Left cardiac atrium (tissue), 4 donors: ENCODE measurements around the gene RAB27A. TPM values are rescaled to one million over a fixed set of nuclear protein-coding genes. Genes with fewer than 3 reads are reported as not detected.
"Not testable (repeated sequence)": the region's sequence is repeated elsewhere in the genome, so short reads cannot be mapped to it uniquely, and the experiment has no call there.

Experiments used
- ATAC-seq, 2 donors: fragments of 200-7000 bp; cut with Tn5 transposase; one replicate each; pipeline ENCODE4 v1.9.1; 2020; ENCODE audit warnings: mild to moderate bottlenecking in 2 of 2, moderate library complexity in 2 of 2
- DNase-seq: peaks from one replicate; pipeline ENCODE4 v3.0.0-alpha.2; 2020
- intact Hi-C, 2 donors: fragments of 100-400 bp; cut with DNase I; formaldehyde crosslinking; loops; one replicate each; pipeline versions ENCODE4 v1.14.1 to v1.15.1; 2022 to 2023
- total RNA-seq, 2 donors: library from RNA; stranded (reverse); fragmentation: NEBNext Ultra II Directional; extraction: Animal tissue kit (Norgen Biotek cat#: 25700); gene quantifications; one replicate each; pipeline ENCODE4 v1.2.1, GENCODE V29; 2021
- donor health status: DM: no; HTN: yes; CAD: no.
- donor health status: DM: no; HTN: yes; CAD: no; lungs with severe emphysema.
- donor health status: DM: yes; HTN: yes; CAD: no.
- donor health status: Dilated cardiomyopathy.

Gene RAB27A
- total RNA-seq, 2 donors from 2014 or later = 9.9 to 17.7 TPM

DNA sequence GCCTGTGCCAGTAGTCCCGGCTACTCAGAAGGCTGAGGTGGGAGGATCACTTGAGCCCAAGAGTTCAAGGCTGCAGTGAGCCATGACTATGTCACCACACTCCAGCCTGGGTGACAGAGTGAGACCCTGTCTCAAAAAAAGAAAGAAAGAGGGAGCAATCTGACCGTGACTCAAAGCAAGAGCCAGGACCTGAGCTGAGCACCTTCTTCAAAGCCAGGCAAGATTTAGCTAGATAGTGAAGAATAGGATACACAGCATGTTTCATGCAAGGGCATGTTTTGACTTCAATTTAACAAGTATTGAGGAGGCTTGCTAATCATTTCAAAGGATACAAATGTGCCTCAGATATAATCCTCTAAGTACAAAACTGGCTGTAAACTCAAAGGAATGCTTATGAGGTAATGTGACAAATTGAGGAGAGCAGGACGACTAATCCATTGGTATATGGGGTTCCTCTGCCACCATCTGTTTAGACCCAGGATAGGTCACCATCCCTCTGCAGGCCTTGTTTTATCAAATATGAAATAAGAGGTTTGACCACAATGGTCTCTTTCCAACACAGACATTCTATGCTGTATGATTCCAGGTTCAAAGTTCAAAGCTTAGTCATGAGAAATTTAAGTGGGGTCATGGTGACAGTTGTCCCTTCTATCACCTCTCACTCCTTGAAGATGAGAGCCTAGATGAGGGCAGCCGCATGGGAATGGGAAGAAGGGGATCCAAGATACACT is 33.2 kb downstream of the RAB27A start:
- DNase-seq = no peak
- intact Hi-C loops = no loop called here
- no peak for ATAC-seq

DNA sequence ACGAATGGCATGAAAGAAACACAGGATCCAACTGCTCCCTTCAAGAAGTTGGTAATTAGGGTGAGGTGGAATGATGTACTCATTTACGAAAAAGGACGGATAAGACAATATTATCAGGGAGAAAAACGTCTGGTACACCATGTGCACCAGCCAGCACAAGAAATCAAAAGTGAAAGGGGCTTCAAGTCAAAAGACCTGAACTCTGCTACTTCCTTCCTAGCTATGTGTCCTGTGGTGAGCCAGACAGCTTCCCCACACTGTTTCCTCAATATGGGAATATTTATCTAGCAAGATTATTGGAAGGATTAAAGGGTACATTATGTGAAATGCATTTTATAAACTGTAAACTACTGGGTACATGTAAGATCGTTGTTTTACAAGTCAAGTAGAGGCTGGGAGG is 33.9 kb downstream of the RAB27A start:
- ATAC-seq (no peak), DNase-seq (no peak)
- intact Hi-C loops = no loop called here

DNA sequence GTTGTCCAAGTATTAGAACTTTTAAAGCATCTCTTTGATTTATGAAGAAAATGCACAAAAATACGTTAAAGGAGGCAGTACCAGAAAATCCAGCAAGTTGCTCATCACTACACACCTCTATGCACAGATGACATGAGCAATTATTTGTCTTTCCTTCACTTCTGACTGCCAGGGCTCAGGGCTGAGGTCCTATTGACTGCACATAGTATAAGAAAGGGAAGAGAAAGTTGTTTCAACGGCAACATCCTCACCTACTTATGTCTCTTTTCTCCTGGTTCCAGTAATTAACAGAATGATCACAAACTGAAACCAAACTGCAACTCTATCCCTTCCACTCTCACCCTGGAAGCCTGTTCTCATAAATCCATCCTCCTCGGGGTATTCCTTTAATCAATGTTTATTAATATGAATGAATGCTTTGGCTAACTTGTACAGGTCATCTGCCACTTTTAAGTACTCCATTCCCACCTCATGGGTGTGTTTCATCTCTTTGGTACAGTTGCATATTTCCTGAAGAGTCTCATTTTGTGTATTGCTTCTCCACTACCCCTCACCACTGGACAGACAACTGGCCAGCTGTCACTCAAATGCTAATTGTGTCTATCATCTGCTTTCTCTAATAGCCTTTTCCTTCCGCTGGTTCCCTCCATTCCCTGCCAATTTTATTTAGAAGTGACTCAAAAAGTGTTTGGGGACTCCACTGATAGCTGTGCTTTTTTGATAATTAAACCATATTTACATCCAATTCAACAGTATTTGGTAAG is 34.5 kb downstream of the RAB27A start:
- no peak for DNase-seq
- no peak for ATAC-seq
- intact Hi-C loops = no loop called here

DNA sequence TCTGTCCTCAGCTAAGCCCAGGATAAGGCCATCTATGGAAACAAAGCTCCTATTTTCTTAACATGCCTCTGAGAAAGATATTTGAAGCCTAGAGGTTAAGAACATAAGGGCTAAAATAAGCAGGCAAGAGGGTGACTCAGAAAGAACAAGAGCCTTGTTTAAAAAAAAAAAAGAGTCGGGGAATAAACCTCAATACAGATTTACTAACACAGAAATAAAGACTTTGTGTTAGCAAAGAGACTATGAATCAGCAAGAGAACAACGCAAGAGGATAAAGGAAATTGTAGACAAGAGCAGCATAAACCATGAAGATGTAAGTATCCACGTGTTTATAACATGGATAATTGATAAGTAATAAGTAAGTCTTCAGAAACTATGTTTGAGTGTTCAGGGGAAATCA is 36.0 kb downstream of the RAB27A start:
- DNase-seq (no peak), ATAC-seq (no peak)
- intact Hi-C loops = no loop called here

DNA sequence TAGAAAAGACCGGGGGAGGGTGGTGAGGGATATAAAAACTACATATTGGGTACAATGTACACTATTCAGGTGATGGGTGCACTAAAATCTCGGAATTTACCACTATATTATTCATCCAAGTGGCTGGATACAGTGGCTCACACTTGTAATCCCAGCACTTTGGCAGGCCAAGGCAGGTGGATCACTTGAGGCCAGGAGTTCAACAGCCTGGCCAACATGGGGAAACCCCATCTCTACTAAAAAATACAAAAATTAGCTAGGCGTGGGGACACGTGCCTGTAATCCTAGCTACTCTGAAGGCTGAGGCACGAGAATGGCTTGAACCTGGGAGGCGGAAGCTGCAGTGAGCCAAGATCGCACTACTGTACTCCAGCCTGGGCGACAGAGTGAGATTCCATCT is 37.4 kb downstream of the RAB27A start:
- ATAC-seq, intact Hi-C loops, DNase-seq: not testable (repeated sequence)

DNA sequence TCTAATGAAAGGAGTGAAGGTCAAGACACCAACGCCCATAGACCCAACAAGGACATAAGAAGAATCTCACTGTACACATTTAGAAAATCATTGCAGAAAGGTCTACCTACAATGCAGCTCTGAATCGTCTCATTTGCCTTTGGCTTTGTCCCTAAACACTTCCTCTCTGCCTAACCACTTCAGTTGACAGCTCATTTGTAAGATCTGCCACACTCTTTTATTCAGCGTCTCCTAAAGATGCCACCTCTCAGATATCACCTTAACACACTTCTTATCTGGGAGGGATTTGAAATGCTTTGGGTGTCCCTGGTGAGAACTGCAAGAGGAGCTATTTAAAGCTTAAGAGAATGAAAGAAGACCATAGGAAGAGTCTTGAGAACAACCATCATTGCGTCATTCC is 38.7 kb downstream of the RAB27A start:
- intact Hi-C loops = no loop called here
- peak; percentile 47 to 70 for ATAC-seq

DNA sequence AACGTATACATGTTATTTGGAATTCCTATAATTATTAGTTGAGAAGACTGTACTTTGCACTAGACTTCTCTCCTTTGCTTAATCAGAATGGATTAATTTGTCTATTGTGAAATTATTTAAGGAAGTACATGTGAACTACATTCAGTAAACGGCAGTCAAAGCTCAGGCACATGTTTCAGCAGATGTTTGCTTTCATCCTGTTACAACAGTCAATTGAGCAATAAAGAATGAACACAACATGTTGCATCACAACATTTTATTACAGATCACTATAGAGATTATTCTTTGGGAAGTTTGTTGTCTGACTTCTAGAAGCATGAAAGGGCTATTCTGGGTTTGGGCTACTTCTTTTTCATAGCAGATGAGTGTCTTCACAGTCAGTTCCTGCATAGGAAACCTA is 39.2 kb downstream of the RAB27A start:
- DNase-seq (no peak), ATAC-seq (peak in 1 of 2 donors; percentile 62)
- intact Hi-C loops = no loop called here

More for the DNA sequence above, 38.7 kb downstream of the RAB27A start:
- DNase-seq = no peak

DNA sequence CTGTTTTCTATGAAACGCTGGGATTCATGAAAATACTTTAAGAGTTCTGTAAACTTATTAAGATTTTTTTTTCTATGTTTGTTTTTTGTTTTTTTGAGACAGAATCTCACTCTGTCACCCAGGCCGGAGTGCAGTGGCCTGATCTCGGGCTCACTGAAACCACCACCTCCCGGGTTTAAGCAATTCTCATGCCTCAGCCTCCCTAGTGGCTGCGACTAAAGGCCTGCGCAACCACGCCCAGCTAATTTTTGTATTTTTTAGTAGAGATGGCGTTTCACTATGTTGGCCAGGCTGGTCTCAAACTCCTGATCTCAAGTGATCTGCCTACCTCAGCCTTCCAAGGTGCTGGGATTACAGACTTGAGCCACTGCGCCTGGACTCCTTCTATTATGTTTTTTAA is 39.7 kb downstream of the RAB27A start:
- intact Hi-C loops, DNase-seq, ATAC-seq: not testable (repeated sequence)

DNA sequence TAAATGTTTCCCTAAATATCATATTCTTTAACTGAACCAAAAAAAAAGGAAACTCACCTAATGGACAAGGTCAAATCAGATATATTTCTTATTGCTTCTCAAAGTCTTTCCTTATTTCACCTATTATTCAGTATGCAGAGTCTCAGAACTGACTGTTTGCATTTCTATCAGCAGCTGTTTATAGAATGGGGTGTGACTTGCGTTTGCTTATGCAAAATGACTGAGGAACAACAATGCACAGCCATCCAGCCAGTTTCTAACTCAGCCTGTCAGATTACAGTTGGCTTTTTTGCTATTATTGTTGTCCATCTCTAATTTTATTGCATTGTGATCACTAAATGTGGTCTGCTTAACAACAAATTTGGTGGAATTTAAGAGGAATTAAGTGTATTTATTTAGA is 40.7 kb downstream of the RAB27A start:
- intact Hi-C loops = no loop called here
- ATAC-seq (no peak), DNase-seq (no peak)

DNA sequence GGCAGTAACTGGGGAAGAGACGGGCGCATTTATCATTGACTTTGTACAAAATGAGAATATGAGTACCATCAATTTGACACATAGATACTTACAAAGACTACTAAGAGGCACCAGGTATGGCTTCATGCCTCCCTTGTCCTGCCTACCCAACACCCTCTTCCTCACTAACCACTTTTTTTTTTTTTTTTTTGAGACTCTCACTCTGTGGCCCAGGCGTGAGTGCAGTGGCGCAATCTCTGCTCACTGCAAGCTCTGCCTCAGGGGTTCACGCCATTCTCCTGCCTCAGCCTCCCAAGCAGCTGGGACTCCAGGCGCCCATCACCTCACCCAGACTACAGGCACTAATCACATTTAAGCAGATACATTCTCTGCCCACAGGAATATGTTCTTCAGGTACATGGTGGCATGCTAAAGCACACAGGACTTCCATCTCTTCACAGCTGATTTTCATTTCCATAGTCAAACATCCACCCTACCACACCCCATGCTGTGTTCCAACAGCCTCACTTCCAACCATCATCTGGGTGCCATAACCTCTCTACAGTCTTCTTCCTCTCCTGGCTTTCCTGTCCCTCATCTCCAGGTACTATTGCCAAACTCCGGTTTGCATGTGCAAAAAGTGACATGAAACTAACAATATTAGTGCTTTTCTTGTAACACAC is 41.7 kb downstream of the RAB27A start:
- intact Hi-C loops = no loop called here
- DNase-seq (no peak), ATAC-seq (no peak)

DNA sequence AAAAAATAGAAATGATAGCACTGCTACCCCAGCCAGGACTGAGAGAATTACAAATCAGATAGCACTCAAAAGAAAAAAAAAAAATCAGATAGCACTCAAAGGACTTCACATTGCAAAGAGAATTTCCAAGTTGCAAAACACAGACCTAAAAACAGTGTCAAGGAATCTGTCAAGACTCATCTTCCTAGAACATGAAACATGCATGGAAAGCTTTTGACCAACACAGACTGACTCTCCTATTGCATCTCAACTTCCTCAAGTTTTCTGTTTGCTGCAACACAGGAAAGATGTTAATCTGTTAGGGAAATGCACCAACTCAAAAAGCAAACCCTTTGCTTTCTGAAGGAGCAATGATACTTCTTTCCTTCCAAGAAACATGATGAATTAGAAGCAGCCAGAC is 42.3 kb downstream of the RAB27A start:
- DNase-seq (no peak), ATAC-seq (no peak)
- intact Hi-C loops = no loop called here

DNA sequence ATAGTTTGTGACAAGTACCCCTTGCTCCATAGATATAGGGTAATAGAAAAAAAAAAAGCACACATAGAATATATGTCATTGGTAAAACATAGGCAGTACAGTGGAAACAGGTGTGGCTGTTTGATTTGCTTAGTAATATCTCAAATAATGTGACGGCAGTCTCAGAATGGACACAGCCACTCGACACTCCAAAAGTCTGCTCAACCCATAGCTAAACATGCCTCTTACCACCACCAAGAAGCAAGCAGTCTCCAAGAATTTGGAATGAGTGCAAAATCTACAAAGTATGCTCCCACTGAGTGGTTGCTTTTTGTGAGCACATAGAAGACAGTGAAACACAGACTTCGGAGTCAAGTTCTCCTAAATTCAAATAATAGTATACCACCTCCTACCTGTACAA is 43.0 kb downstream of the RAB27A start:
- DNase-seq = no peak
- intact Hi-C loops = no loop called here
- ATAC-seq = no peak

DNA sequence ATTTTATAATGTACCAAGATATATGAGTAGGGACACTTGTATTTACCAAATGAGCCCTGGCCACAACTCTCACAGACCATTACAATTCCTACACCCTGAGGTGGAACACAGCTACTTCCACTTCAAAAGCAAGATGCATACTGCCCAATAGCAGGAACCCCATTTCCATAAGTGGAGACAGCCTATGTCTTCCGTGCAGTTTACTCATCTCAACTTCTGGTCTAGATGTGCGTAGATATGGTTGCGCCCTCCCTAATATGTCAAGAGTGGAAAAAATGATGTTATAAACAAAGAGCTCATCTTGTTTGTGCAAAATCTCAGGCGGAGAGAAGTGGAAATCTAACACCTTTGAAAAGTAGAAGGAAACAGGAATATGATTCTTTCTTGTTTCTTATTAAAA is 44.6 kb downstream of the RAB27A start:
- ATAC-seq (no peak), DNase-seq (no peak)
- intact Hi-C loops = no loop called here

DNA sequence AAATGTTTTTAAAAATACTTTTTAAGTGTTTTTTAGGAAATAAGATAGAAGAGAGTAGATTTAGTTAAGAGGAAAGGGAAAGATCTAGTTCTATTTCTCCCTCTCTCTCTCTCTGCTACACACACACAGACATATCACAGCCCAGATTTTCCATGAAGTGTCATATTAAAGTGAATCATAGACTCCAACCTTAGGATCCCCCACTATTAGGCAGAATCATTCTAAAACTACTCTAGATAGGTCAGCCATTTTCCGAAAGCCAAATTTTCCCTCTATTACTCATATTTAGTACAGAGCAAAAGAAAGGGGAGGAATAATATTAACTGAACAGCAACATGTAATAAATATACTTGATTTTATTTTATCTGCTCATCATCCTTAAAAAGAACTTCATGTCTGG is 47.7 kb downstream of the RAB27A start:
- no peak for ATAC-seq
- intact Hi-C loops = no loop called here
- DNase-seq = no peak

DNA sequence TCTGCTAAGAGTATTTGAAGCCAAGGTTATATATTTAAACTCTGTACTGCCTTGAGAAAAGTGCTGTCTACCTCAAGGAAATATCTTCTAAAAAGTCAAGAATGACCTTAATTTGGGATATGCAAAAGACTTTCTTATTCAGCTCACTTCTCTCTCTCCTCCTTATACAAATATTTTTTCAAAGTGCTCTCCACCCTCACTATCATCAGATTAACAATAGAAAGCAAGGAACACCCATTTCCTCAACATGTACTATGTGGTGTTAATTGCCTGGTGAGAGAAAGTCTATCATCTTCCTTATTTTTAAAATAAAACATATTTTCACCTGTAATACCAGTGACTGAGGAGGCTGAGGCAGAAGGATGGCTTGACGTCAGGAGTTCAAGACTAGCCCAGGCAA is 48.4 kb downstream of the RAB27A start:
- ATAC-seq = no peak
- intact Hi-C loops = no loop called here
- no peak for DNase-seq

DNA sequence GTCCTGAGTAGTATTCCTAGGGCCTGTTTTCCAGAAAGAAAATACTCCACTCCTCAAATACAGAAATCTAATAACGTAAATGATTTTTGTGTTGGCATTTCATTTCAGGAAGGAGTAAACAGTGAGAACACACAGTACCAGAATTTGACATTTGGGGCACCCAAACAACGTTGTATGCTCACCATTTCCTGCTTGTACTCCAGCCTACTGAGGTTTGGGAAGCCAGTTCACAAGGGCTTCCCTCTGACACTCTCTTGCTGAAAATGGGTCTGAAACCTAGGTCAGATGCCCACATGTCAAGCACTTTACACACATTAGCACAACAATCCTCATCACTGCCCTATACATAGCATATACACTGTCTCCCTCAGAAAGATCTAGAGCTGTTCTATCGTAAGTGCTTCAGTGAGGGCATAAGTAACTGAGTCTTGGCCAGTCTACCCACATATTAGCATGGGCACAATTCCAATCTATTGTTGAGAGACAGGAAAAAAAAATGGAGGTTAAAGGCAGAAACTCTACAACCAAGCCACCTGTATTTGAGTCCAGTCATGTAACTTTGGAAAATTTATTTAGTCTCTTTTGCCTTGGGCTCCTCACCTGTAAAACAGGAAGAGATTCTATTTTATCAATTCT is 49.4 kb downstream of the RAB27A start:
- intact Hi-C loops = no loop called here
- DNase-seq = no peak
- ATAC-seq = no peak

DNA sequence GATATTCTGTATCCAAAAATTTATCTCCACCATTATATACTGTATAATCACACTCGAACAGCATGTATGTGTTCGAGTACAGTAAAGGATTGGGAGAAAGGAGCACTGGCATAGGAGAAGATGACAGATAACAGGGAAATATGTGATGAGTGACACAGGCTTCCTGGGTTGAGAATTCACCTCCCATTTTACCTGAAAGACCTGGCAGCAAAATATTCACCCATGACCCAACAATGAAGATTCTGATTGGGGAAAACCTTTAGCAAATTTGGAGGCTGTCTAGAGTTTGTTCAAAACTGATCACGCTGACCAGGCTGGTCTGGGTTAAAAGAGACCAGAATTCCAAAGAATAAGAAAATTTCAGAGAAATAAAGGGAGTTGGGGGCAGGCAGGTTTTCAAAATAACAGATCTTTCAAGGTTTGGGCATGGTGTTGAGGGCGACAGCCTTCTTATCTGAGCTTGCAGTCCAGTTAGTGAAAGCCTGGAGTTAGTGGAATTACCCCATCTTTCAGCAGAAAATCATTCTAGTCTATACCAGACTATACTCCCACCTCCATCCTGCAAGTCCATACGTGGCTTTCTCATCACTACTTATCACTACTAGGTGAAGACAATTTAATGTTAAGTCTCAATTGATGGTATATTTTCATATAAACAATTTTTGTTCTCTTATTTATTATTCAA is 50.0 kb downstream of the RAB27A start:
- no peak for DNase-seq
- intact Hi-C loops = no loop called here
- ATAC-seq = no peak

DNA sequence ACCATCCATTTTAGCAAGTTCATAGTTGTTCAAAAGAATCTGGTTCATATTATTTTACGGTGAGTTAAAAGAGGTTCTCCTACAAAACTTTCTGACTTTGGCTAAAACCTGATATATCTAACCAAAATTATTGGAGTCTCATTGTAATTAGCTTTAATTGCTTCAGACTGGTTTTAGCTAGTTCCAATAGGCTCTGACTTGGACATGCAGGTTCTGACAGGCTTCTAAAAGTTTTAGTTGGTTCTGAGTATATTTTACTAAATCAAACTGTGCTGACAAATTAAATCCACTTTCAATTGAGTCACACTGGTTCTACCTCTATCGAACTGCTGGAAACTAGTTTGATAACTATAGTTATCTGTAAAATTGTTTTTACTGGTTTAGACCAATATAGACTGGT is 50.7 kb downstream of the RAB27A start:
- ATAC-seq (no peak), DNase-seq (no peak)
- intact Hi-C loops = no loop called here
